ENCODE measurements around the gene ADCY9. TPM values are rescaled to one million over a fixed set of nuclear protein-coding genes. Genes with fewer than 3 reads are reported as not detected.

The ADCY9 gene
- total RNA-seq, 1 experiment from 2014 or later: 9.8 TPM

DNA sequence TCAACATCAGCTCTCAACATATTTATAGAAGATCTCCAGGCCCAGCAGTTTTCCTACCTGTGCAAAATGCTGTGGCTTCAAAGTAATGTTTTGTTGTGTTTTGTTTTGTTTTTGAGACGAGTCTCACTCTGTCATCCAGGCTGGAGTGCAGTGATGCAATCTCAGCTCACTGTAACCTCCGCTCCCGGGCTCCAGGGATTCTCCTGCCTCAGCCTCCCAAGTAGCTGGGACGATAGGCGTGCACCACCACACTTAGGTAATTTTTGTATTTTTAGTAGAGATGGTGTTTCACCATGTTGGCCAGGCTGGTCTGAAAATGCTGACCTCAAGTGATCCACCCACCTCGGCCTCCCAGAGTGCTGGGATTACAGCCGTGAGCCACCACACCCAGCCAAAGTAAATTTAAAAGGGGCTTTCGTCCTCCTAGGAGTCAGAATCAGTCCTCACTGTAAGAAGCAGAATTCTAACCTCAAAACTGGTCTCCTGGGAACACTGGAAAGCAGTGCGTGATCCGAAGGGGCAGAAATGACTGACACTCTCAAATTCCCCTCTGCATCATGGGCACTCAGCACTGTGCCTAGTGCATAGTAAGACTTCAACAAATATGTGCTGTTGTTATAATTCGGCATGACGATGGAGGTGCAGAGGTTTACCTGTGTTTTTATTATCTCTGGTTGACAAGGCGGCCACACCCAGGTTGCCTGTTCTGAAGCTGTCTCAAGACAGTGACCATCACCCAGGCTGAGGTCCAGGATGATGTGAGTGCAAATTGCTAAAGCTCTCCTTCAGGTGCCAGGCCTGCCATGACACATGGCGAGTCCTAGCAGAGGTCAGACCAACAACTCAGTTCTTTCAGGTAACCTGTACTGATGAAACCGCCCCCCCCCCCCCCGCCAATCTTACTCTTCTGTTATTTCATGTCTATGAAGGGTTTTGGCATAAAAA is 59.8 kb downstream of the ADCY9 start:
- ChIA-PET CTCF (no interaction called here), POLR2A (no interaction called here), RAD21 (ENCODE audit: low non-redundant PET in 1 of 2, low total read pairs in 2 of 2, uncharacterized antibody in 2 of 2, unreplicated experiment in 2 of 2) (no interaction called here)
- Histone ChIP-seq H3K27ac (ENCODE audit: low read depth, low read length) (no peak overlapping the region), H3K9me2 (ENCODE audit: insufficient read depth) (no peaks in the 10 kb centered on the region), H3K4me2 (ENCODE audit: low read length) (no peak overlapping the region), H4K20me1 (ENCODE audit: insufficient read depth) (no peaks in the 10 kb centered on the region), H3K4me3 (replicated peaks in 1 of 2; ENCODE audit: low read depth in 1 of 2, low read length in 2 of 2) (no peak overlapping the region), H3K4me1 (ENCODE audit: control insufficient read depth in 1 of 2, insufficient read depth in 2 of 2, low read length in 2 of 2) (peaks cover 24 to 36% of the 10 kb centered on the region in 2 experiments; a peak in 3 of 4 replicates), H3K36me3 (ENCODE audit: control insufficient read depth in 1 of 2, insufficient read depth in 2 of 2, low read length in 2 of 2) (no peaks in the 10 kb centered on the region), H3K9me3 (ENCODE audit: control insufficient read depth in 1 of 2, insufficient read depth in 1 of 2, low read depth in 1 of 2, low read length in 2 of 2) (peaks cover 3% of the 10 kb centered on the region in 2 experiments; a peak in 2 of 4 replicates), H3K27me3 (ENCODE audit: insufficient read depth, low read length) (no peaks in the 10 kb centered on the region), H3K79me2 (ENCODE audit: insufficient read depth, low read length) (no peaks in the 10 kb centered on the region), H3K9ac (ENCODE audit: low read length) (no peak overlapping the region), H2AFZ (ENCODE audit: low read depth, low read length, poor library complexity, severe bottlenecking) (no peak overlapping the region)
- DNase-seq (ENCODE audit: low read depth, low spot score): no peak
- no TSS peak for BruUV-seq (replicated peaks)
- intact Hi-C loops (cut with micrococcal nuclease): no loop called here
- TF ChIP-seq, protein P1, sequence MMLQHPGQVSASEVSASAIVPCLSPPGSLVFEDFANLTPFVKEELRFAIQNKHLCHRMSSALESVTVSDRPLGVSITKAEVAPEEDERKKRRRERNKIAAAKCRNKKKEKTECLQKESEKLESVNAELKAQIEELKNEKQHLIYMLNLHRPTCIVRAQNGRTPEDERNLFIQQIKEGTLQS (IDR thresholded peaks at IDR 0.05): no peak
- no peak for TF ChIP-seq SP1 (IDR thresholded peaks at IDR 0.05; ENCODE audit: low read depth)
- no peak for TF ChIP-seq FOSL1 (IDR thresholded peaks at IDR 0.05; ENCODE audit: low read depth)
- TF ChIP-seq YY1 (IDR thresholded peaks at IDR 0.05; ENCODE audit: extremely low read depth, insufficient replicate concordance, low read depth, low read length): no peak
- TF ChIP-seq, protein P2, sequence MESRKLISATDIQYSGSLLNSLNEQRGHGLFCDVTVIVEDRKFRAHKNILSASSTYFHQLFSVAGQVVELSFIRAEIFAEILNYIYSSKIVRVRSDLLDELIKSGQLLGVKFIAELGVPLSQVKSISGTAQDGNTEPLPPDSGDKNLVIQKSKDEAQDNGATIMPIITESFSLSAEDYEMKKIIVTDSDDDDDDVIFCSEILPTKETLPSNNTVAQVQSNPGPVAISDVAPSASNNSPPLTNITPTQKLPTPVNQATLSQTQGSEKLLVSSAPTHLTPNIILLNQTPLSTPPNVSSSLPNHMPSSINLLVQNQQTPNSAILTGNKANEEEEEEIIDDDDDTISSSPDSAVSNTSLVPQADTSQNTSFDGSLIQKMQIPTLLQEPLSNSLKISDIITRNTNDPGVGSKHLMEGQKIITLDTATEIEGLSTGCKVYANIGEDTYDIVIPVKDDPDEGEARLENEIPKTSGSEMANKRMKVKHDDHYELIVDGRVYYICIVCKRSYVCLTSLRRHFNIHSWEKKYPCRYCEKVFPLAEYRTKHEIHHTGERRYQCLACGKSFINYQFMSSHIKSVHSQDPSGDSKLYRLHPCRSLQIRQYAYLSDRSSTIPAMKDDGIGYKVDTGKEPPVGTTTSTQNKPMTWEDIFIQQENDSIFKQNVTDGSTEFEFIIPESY (IDR thresholded peaks at IDR 0.05; ENCODE audit: extremely low read depth, insufficient replicate concordance, low read length): no peak
- no peak for TF ChIP-seq SIN3A (IDR thresholded peaks at IDR 0.05; ENCODE audit: low read depth)
- no peak for TF ChIP-seq EZH2 (IDR thresholded peaks at IDR 0.05)
- TF ChIP-seq POLR2A (IDR thresholded peaks at IDR 0.05; ENCODE audit: borderline replicate concordance, extremely low read depth, insufficient read depth, insufficient read length): no peak
- TF ChIP-seq, protein P3, sequence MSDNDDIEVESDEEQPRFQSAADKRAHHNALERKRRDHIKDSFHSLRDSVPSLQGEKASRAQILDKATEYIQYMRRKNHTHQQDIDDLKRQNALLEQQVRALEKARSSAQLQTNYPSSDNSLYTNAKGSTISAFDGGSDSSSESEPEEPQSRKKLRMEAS (IDR thresholded peaks at IDR 0.05): no peak
- no peak for TF ChIP-seq CBX3 (IDR thresholded peaks at IDR 0.05; ENCODE audit: low read depth)
- TF ChIP-seq ZFX (IDR thresholded peaks at IDR 0.05): no peak
- no peak for ATAC-seq

Data from HCT116 (cell line).